ENCODE results near the gene HEXD. TPM values are rescaled to one million over a fixed set of nuclear protein-coding genes. Genes with fewer than 3 reads are reported as not detected.

Gene HEXD
- total and polyA plus RNA-seq, 10 of the 15 experiments (the other 5 are each of a cell fraction or from before 2014, with no cell fraction given) = 1.6 to 24.2 (median 7.0) TPM

DNA sequence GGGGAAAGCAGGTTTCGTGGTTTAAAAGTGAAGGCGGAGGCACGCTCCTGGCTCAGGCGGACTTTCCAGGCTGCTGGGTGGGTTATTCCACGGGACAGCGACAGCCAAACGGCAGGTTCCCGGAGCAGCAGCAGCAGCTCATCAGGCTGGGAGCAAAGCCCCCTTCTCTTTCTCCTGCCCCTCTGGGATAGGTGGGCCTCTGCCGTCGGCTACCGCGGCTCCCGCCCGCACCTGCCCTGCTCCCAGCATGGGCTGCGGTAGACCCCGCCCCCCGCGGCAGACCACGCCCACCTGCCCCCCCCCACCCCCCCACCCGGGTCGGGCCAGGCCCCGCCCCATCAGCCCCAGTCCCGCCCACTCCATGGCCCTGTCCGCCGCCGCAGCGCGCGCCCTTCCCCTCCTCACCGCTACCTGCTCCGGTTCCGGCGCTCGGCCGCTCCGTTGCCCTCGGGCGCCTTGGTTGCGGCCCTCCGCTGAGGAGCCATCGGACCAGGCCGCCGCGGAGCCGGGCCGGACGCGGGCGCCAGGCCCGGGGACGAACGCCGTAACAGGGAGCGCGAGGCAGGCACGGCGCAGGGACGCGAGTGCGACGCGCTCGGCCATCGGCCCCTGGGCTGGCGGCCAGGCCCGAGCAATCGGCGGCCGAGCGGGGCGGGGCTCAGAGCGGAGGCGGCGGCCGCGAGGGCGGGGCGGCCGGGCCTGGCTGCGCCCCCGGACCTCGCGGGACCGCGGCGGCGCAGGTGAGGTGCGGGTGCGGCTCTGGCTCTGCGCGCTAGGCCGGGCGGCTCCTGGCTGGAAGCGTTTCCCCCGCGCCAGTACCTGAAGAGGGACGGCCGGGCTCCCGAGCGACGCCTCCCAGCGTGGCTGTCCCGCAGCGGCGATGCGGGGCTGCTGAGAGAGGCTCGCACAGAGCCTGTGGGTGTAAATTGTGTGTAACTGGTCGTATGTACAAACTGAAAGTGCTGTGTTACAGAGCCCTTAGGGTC lies at the start of gene HEXD, which contains the start of gene OGFOD3 (continued):
- TF ChIP-seq, protein P1, sequence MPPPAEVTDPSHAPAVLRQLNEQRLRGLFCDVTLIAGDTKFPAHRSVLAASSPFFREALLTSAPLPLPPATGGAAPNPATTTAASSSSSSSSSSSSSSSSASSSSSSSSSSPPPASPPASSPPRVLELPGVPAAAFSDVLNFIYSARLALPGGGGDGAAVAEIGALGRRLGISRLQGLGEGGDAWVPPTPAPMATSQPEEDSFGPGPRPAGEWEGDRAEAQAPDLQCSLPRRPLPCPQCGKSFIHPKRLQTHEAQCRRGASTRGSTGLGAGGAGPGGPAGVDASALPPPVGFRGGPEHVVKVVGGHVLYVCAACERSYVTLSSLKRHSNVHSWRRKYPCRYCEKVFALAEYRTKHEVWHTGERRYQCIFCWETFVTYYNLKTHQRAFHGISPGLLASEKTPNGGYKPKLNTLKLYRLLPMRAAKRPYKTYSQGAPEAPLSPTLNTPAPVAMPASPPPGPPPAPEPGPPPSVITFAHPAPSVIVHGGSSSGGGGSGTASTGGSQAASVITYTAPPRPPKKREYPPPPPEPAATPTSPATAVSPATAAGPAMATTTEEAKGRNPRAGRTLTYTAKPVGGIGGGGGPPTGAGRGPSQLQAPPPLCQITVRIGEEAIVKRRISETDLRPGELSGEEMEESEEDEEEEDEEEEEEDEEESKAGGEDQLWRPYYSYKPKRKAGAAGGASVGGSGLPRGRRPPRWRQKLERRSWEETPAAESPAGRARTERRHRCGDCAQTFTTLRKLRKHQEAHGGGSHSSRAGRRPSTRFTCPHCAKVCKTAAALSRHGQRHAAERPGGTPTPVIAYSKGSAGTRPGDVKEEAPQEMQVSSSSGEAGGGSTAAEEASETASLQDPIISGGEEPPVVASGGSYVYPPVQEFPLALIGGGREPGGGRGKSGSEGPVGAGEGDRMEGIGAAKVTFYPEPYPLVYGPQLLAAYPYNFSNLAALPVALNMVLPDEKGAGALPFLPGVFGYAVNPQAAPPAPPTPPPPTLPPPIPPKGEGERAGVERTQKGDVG (CRISPR knock-in tag; IDR thresholded peaks at IDR 0.05) = no peak
- TF ChIP-seq YY1 (IDR thresholded peaks at IDR 0.05; ENCODE audit: low read depth, low read length) (peak; percentile 95), EP300 (IDR thresholded peaks at IDR 0.05; ENCODE audit: borderline replicate concordance in 1 of 2, control insufficient read depth in 1 of 2, low read depth in 2 of 2, low read length in 2 of 2) (no peak; a peak in 1 of 4 replicates), EED (IDR thresholded peaks at IDR 0.05; ENCODE audit: low read depth) (no peak), SMAD5 (IDR thresholded peaks at IDR 0.05; ENCODE audit: low read depth) (no peak), KLF5 (IDR thresholded peaks at IDR 0.05; ENCODE audit: partially characterized antibody) (peak; percentile 43), FOXK2 (IDR thresholded peaks at IDR 0.05) (no peak), ATF7 (IDR thresholded peaks at IDR 0.05; ENCODE audit: low read depth) (no peak), RCOR1 (conservative IDR thresholded peaks at IDR 0.05; ENCODE audit: low read depth, low read length) (no peak), IRF3 (IDR thresholded peaks at IDR 0.05) (peak; percentile 60; the same call in 1 of the 2 replicates), NKRF (conservative IDR thresholded peaks at IDR 0.05) (peak; percentile 95), MYC (IDR thresholded peaks at IDR 0.05; ENCODE audit: insufficient read depth, insufficient read length, insufficient replicate concordance, low read length, severe bottlenecking) (no peak), MEF2A (IDR thresholded peaks at IDR 0.05; ENCODE audit: insufficient read depth, low read depth, low read length) (no peak), LARP7 (IDR thresholded peaks at IDR 0.05) (peak; percentile 99), IKZF2 (IDR thresholded peaks at IDR 0.05) (no peak), PAX8 (IDR thresholded peaks at IDR 0.05) (no peak), POLR2A (IDR thresholded peaks at IDR 0.05; ENCODE audit: low read depth, low read length) (peak; percentile 94), BHLHE40 (IDR thresholded peaks at IDR 0.05; ENCODE audit: borderline replicate concordance in 1 of 2, low read depth in 2 of 2, low read length in 1 of 2) (peak; percentile 63 to 87; a peak in 3 of 4 replicates), USF1 (IDR thresholded peaks at IDR 0.05; ENCODE audit: borderline replicate concordance, extremely low read length, insufficient read depth, low read depth, low read length) (no peak), ZBED1 (IDR thresholded peaks at IDR 0.05; ENCODE audit: borderline replicate concordance) (no peak)
- TF ChIP-seq, protein P2, sequence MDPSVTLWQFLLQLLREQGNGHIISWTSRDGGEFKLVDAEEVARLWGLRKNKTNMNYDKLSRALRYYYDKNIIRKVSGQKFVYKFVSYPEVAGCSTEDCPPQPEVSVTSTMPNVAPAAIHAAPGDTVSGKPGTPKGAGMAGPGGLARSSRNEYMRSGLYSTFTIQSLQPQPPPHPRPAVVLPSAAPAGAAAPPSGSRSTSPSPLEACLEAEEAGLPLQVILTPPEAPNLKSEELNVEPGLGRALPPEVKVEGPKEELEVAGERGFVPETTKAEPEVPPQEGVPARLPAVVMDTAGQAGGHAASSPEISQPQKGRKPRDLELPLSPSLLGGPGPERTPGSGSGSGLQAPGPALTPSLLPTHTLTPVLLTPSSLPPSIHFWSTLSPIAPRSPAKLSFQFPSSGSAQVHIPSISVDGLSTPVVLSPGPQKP (IDR thresholded peaks at IDR 0.05; ENCODE audit: low read depth, low read length) = no peak

All from GM12878 (cell line).